Muscle layer of colon (tissue), 2 donors: ENCODE measurements around the gene COBL.
A peak's percentile ranks its signal among the peaks of the same experiment; 100 is the strongest.

ENCODE experiments used
- H3K27ac ChIP-seq: one replicate; pipeline ENCODE4 v1.7.0; 2013; ENCODE audit warnings: low read depth, mild to moderate bottlenecking, low read length, moderate library complexity
- H3K27me3 ChIP-seq, 2 donors: one replicate each; pipeline ENCODE4 v1.7.0; 2013; ENCODE audit warnings: low read length in 2 of 2, mild to moderate bottlenecking in 2 of 2; ENCODE audit not compliant: insufficient read depth in 2 of 2, control insufficient read depth in 1 of 2
- H3K36me3 ChIP-seq: one replicate; pipeline ENCODE4 v1.7.0; 2013; ENCODE audit warnings: mild to moderate bottlenecking, low read length; ENCODE audit not compliant: insufficient read depth
- H3K4me1 ChIP-seq: one replicate; pipeline ENCODE4 v1.7.0; 2013; ENCODE audit warnings: mild to moderate bottlenecking, low read length; ENCODE audit not compliant: insufficient read depth
- H3K4me3 ChIP-seq, 2 donors: one replicate each; pipeline ENCODE4 v1.7.0; 2013; ENCODE audit warnings: low read length in 2 of 2, low read depth in 1 of 2, mild to moderate bottlenecking in 1 of 2, moderate library complexity in 1 of 2
- H3K9ac ChIP-seq: one replicate; pipeline ENCODE4 v1.7.0; 2013; ENCODE audit warnings: low read length
- H3K9me3 ChIP-seq: one replicate; pipeline ENCODE4 v1.7.0; 2013; ENCODE audit warnings: mild to moderate bottlenecking, low read length
- donor health status: abdominal sarcoma.
- donor health status: Adenocarcinoma of cecum.

Gene COBL

GRCh38 chr7:51316666-51317581 lies at the start of gene COBL:
TSS of gene COBL (minus strand) at chr7:51316809. CDS start at chr7:51316633, 176 bp downstream.
- Histone ChIP-seq H3K27me3 (peaks cover 0 to 22% of the 10 kb centered on the region in 2 donors), H3K9ac (no peak within 1 kb of the TSS), H3K4me3 (peak within 1 kb of the TSS; percentile 41 to 65), H3K27ac (no peak within 1 kb of the TSS), H3K9me3 (no peaks in the 10 kb centered on the region), H3K36me3 (no peaks in the 10 kb centered on the region), H3K4me1 (no peaks in the 10 kb centered on the region)

- Histone ChIP-seq H3K9me3 (no peaks in the 10 kb centered on the region), H3K9ac (no peak overlapping the region), H3K27me3 (no peaks in the 10 kb centered on the region), H3K4me1 (no peaks in the 10 kb centered on the region), H3K36me3 (no peaks in the 10 kb centered on the region), H3K4me3 (no peak overlapping the region), H3K27ac (no peak overlapping the region)
Measured at GRCh38 chr7:51366172-51366728, 49.6 kb upstream of the COBL start.

GRCh38 chr7:51357821-51358220 lies 41.2 kb upstream of the COBL start:
- Histone ChIP-seq H3K9me3 (no peaks in the 10 kb centered on the region), H3K4me1 (no peaks in the 10 kb centered on the region), H3K9ac (no peak overlapping the region), H3K36me3 (no peaks in the 10 kb centered on the region), H3K27me3 (no peaks in the 10 kb centered on the region), H3K27ac (no peak overlapping the region), H3K4me3 (no peak overlapping the region)

GRCh38 chr7:51356849-51357516 lies 40.4 kb upstream of the COBL start:
- H3K9ac ChIP-seq, result no peak overlapping the region
- H3K36me3 ChIP-seq, result no peaks in the 10 kb centered on the region
- no peaks in the 10 kb centered on the region for H3K9me3 ChIP-seq
- H3K27ac ChIP-seq, result no peak overlapping the region
- no peaks in the 10 kb centered on the region for H3K4me1 ChIP-seq
- H3K4me3 ChIP-seq, result no peak overlapping the region
- no peaks in the 10 kb centered on the region for H3K27me3 ChIP-seq

GRCh38 chr7:51354897-51355296 lies 38.3 kb upstream of the COBL start:
- Histone ChIP-seq H3K27me3 (no peaks in the 10 kb centered on the region), H3K27ac (no peak overlapping the region), H3K36me3 (no peaks in the 10 kb centered on the region), H3K9ac (no peak overlapping the region), H3K9me3 (no peaks in the 10 kb centered on the region), H3K4me1 (no peaks in the 10 kb centered on the region), H3K4me3 (no peak overlapping the region)

GRCh38 chr7:51354434-51354833 lies 37.8 kb upstream of the COBL start:
- no peaks in the 10 kb centered on the region for H3K36me3 ChIP-seq
- no peaks in the 10 kb centered on the region for H3K27me3 ChIP-seq
- no peaks in the 10 kb centered on the region for H3K4me1 ChIP-seq
- no peaks in the 10 kb centered on the region for H3K9me3 ChIP-seq
- H3K9ac ChIP-seq, result no peak overlapping the region
- no peak overlapping the region for H3K27ac ChIP-seq
- H3K4me3 ChIP-seq, result no peak overlapping the region

- Histone ChIP-seq H3K9me3 (no peaks in the 10 kb centered on the region), H3K4me1 (no peaks in the 10 kb centered on the region), H3K36me3 (no peaks in the 10 kb centered on the region), H3K27ac (no peak overlapping the region), H3K27me3 (no peaks in the 10 kb centered on the region), H3K9ac (no peak overlapping the region), H3K4me3 (no peak overlapping the region)
Measured at GRCh38 chr7:51352174-51353100, 35.8 kb upstream of the COBL start.

- Histone ChIP-seq H3K9me3 (no peaks in the 10 kb centered on the region), H3K4me3 (no peak overlapping the region), H3K27ac (no peak overlapping the region), H3K27me3 (no peaks in the 10 kb centered on the region), H3K36me3 (no peaks in the 10 kb centered on the region), H3K4me1 (no peaks in the 10 kb centered on the region), H3K9ac (no peak overlapping the region)
Measured at GRCh38 chr7:51351661-51352060, 35.1 kb upstream of the COBL start.

- H3K9me3 ChIP-seq, result no peaks in the 10 kb centered on the region
- H3K36me3 ChIP-seq, result no peaks in the 10 kb centered on the region
- H3K9ac ChIP-seq, result no peak overlapping the region
- H3K4me3 ChIP-seq, result no peak overlapping the region
- no peaks in the 10 kb centered on the region for H3K27me3 ChIP-seq
- H3K27ac ChIP-seq, result no peak overlapping the region
- H3K4me1 ChIP-seq, result no peaks in the 10 kb centered on the region
Measured at GRCh38 chr7:51350546-51350896, 33.9 kb upstream of the COBL start.

GRCh38 chr7:51349820-51350545 lies 33.4 kb upstream of the COBL start:
- Histone ChIP-seq H3K27ac (no peak overlapping the region), H3K9ac (no peak overlapping the region), H3K9me3 (no peaks in the 10 kb centered on the region), H3K4me1 (no peaks in the 10 kb centered on the region), H3K4me3 (no peak overlapping the region), H3K36me3 (no peaks in the 10 kb centered on the region), H3K27me3 (no peaks in the 10 kb centered on the region)
